Caki2 (cell line): ENCODE results near the gene TSPAN16. TPM values are rescaled to one million over a fixed set of nuclear protein-coding genes. Genes with fewer than 3 reads are reported as not detected.

ENCODE experiments used
- DNase-seq: peaks from one replicate; pipeline ENCODE4 v3.0.0-alpha.2; 2015; ENCODE audit warnings: low read depth
- in situ Hi-C: cut with HindIII; loops from 2 replicates; pipeline ENCODE4 v1.10.0; 2016; ENCODE audit warnings: low sequenced_read_pairs, low pct_unique_long_range_greater_than_20kb, mixed read lengths
- total RNA-seq: library from RNA; depleted of rRNA; stranded (reverse); fragments of >200 nt; shearing (Covaris generic); gene quantifications from 2 replicates; pipeline ENCODE4 v1.2.3, GENCODE V29; 2014; ENCODE audit warnings: low replicate concordance; rRNA removed

The TSPAN16 gene
- total RNA-seq, 1 experiment from 2014 or later, result not detected

GRCh38 chr19:11359421-11359820 is 63.5 kb downstream of the TSPAN16 start:
- no peak for DNase-seq
- in situ Hi-C loops, result no loop called here

- in situ Hi-C loops, result no loop called here
Measured at GRCh38 chr19:11361037-11361770, 65.2 kb downstream of the TSPAN16 start.

GRCh38 chr19:11361771-11362731 is 66.1 kb downstream of the TSPAN16 start:
- in situ Hi-C loops, result no loop called here
- no peak for DNase-seq

More at GRCh38 chr19:11361037-11361770, 65.2 kb downstream of the TSPAN16 start:
- peak; percentile 37 for DNase-seq

GRCh38 chr19:11363881-11364280 is 67.9 kb downstream of the TSPAN16 start:
- DNase-seq, result no peak
- in situ Hi-C loops, result no loop called here

- DNase-seq, result no peak
- in situ Hi-C loops, result no loop called here
Measured at GRCh38 chr19:11364296-11364904, 68.4 kb downstream of the TSPAN16 start.

- DNase-seq, result no peak
- in situ Hi-C loops, result no loop called here
Measured at GRCh38 chr19:11364935-11365334, 69.0 kb downstream of the TSPAN16 start.

Other genes with a start within 250 kb of the TSPAN16 start
- gene LDLR, start 206.7 kb upstream of the TSPAN16 start, total RNA-seq, result 43.3 and 54.3 TPM in 2 replicates
- 159 and 194 TPM in 2 replicates for gene SPC24, start 140.4 kb upstream of the TSPAN16 start, total RNA-seq
- 49.3 and 71.1 TPM in 2 replicates for gene KANK2, start 98.6 kb upstream of the TSPAN16 start, total RNA-seq
- not detected in 2 replicates for gene ANGPTL8, start 56.5 kb upstream of the TSPAN16 start, total RNA-seq
- 8.7 and 14.1 TPM in 2 replicates for gene DOCK6, start 33.6 kb upstream of the TSPAN16 start, total RNA-seq
- gene RAB3D, start 43.5 kb downstream of the TSPAN16 start, total RNA-seq, result 19.6 and 27.4 TPM in 2 replicates
- gene TMEM205, start 50.1 kb downstream of the TSPAN16 start, total RNA-seq, result 381 and 712 TPM in 2 replicates
- gene CCDC159, start 50.4 kb downstream of the TSPAN16 start, total RNA-seq, result 1.5 TPM in 2 replicates
- gene PLPPR2, start 59.3 kb downstream of the TSPAN16 start, total RNA-seq, result 2.2 and 2.6 TPM in 2 replicates
- 2.1 and 5.6 TPM in 2 replicates for gene SWSAP1, start 78.5 kb downstream of the TSPAN16 start, total RNA-seq
- gene EPOR, start 88.2 kb downstream of the TSPAN16 start, total RNA-seq, result 14.4 and 16.6 TPM in 2 replicates
- 3.3 and 16.5 TPM in 2 replicates for gene RGL3, start 123.2 kb downstream of the TSPAN16 start, total RNA-seq
- gene ODAD3, start 139.0 kb downstream of the TSPAN16 start, total RNA-seq, result 1.1 and 2.6 TPM in 2 replicates
- 119 and 167 TPM in 2 replicates for gene PRKCSH, start 139.5 kb downstream of the TSPAN16 start, total RNA-seq
- gene ELAVL3, start 184.9 kb downstream of the TSPAN16 start, total RNA-seq, result not detected in 2 replicates
- gene ZNF653, start 209.7 kb downstream of the TSPAN16 start, total RNA-seq, result 4.6 and 43.5 TPM in 2 replicates
- 88.6 and 106 TPM in 2 replicates for gene ECSIT, start 233.0 kb downstream of the TSPAN16 start, total RNA-seq
- not detected in 2 replicates for gene CNN1, start 242.7 kb downstream of the TSPAN16 start, total RNA-seq